HG03575 (cell line): ENCODE measurements around the gene FBXO38.

ENCODE experiments used
- ATAC-seq: cut with Tn5 transposase; IDR thresholded peaks from one replicate; pipeline ENCODE4 v1.9.1; 2021; ENCODE audit not compliant: unreplicated experiment, insufficient number of reproducible peaks, low FRiP score; ENCODE audit errors: extremely low read depth

Gene FBXO38

GRCh38 chr5:148383564-148384379 is at the start of gene FBXO38:
TSS of gene FBXO38 (plus strand) at chr5:148383958. CDS start at chr5:148394777, 10,819 bp downstream.
- ATAC-seq = peak; percentile 99

GRCh38 chr5:148335259-148335658 is 48.5 kb upstream of the FBXO38 start, which contains the start of gene SPINK9:
TSS of gene SPINK9 (plus strand) at chr5:148335559. CDS start at chr5:148335614, 55 bp downstream.
- no peak for ATAC-seq

- no peak for ATAC-seq
Observed at GRCh38 chr5:148336704-148337435, 46.9 kb upstream of the FBXO38 start.

- ATAC-seq = no peak
Observed at GRCh38 chr5:148342371-148343045, 41.2 kb upstream of the FBXO38 start.

- no peak for ATAC-seq
Observed at GRCh38 chr5:148343046-148343407, 40.7 kb upstream of the FBXO38 start.

- no peak for ATAC-seq
Observed at GRCh38 chr5:148343603-148344487, 39.9 kb upstream of the FBXO38 start.

GRCh38 chr5:148347706-148348105 is 36.1 kb upstream of the FBXO38 start:
- no peak for ATAC-seq

GRCh38 chr5:148352696-148353095 is 31.1 kb upstream of the FBXO38 start:
- ATAC-seq = no peak

GRCh38 chr5:148353634-148354033 is 30.1 kb upstream of the FBXO38 start:
- no peak for ATAC-seq

GRCh38 chr5:148364343-148364742 is 19.4 kb upstream of the FBXO38 start:
- ATAC-seq = no peak

- no peak for ATAC-seq
Observed at GRCh38 chr5:148368299-148368698, 15.5 kb upstream of the FBXO38 start.

- no peak for ATAC-seq
Observed at GRCh38 chr5:148372166-148372725, 11.5 kb upstream of the FBXO38 start.

- no peak for ATAC-seq
Observed at GRCh38 chr5:148372893-148373292, 10.9 kb upstream of the FBXO38 start.

GRCh38 chr5:148374690-148375360 is 8.9 kb upstream of the FBXO38 start:
- ATAC-seq = peak; percentile 90

- no peak for ATAC-seq
Observed at GRCh38 chr5:148376198-148376597, 7.6 kb upstream of the FBXO38 start.

- no peak for ATAC-seq
Observed at GRCh38 chr5:148378670-148379069, 5.1 kb upstream of the FBXO38 start.

- no peak for ATAC-seq
Observed at GRCh38 chr5:148379340-148379739, 4.4 kb upstream of the FBXO38 start.

GRCh38 chr5:148381906-148382305 is 1.9 kb upstream of the FBXO38 start:
- ATAC-seq = no peak
